Activated CD8-positive, alpha-beta T cell treated with anti-CD3 and anti-CD28 coated beads for 36 hours (primary cell): ENCODE results near the gene ADAM29. TPM values are rescaled to one million over a fixed set of nuclear protein-coding genes. Genes with fewer than 3 reads are reported as not detected.

ENCODE experiments used
- ATAC-seq: fragments of 200-7000 bp; cut with Tn5 transposase; one replicate; pipeline ENCODE4 v1.10.0; 2021; ENCODE audit warnings: mild to moderate bottlenecking, moderate library complexity
- CTCF ChIA-PET: fragments of 350-600 bp; sonication (Branson Sonifier 250); formaldehyde crosslinking; loops from one replicate; lab custom pipeline; 2021; ENCODE audit warnings: antibody characterized with exemption; lab: Charles Lee
- POLR2A ChIA-PET: fragments of 350-600 bp; sonication (Branson Sonifier 250); formaldehyde crosslinking; loops from one replicate; lab custom pipeline; 2021; ENCODE audit warnings: antibody characterized with exemption; lab: Charles Lee
- DNase-seq: peaks from one replicate; pipeline ENCODE4 v3.0.0-alpha.2; 2020
- H3K27ac Mint-ChIP-seq: one replicate; pipeline ENCODE4 v1.8.0; 2021; ENCODE audit warnings: mild to moderate bottlenecking, mixed read lengths
- H3K27me3 Mint-ChIP-seq: one replicate; pipeline ENCODE4 v1.8.0; 2021; ENCODE audit warnings: mixed read lengths
- H3K36me3 Mint-ChIP-seq: one replicate; pipeline ENCODE4 v1.8.0; 2021; ENCODE audit warnings: low read depth, mixed read lengths
- H3K4me1 Mint-ChIP-seq: one replicate; pipeline ENCODE4 v1.8.0; 2021; ENCODE audit warnings: low read depth, mixed read lengths
- H3K4me3 Mint-ChIP-seq: one replicate; pipeline ENCODE4 v1.8.0; 2021; ENCODE audit warnings: mild to moderate bottlenecking, moderate library complexity, mixed read lengths
- H3K9me3 Mint-ChIP-seq: one replicate; pipeline ENCODE4 v1.8.0; 2021; ENCODE audit warnings: mixed read lengths
- intact Hi-C: fragments of 100-400 bp; cut with micrococcal nuclease; formaldehyde crosslinking; loops from one replicate; pipeline ENCODE4 v1.10.0; 2022
- total RNA-seq, 2 experiments: library from RNA; stranded (reverse); gene quantifications; one replicate each; pipeline ENCODE4 v1.2.3, GENCODE V29; 2021
- TF ChIP-seq, protein P1 (sequence below): fragments of 200-600 bp; IDR thresholded peaks from one replicate; pipeline ENCODE4 v1.8.0; 2022; ENCODE audit warnings: antibody characterized with exemption, mild to moderate bottlenecking

The ADAM29 gene
- total RNA-seq, 2 experiments from 2014 or later, result not detected

DNA sequence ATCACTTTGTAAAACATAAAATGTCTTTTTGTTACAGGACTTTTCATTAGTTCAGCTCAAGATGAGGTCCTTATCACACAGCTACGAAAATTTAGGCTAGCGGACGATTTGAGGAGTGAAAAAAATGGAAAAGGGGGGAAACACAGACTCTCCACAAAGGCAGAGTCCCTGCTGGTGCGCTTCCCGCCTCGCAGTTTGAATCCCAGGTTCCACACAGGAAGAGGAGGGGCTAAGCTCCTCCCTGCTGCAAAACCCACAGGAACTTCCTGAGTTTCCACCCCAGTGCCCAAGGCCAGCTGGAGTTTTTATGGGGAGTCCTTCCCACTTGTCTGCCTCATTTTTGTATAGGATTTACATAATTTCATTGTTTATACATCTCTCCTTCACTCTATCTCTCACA is 11.2 kb downstream of the ADAM29 start:
- intact Hi-C loops, result no loop called here
- H3K27ac Mint-ChIP-seq, result no peak overlapping the region

DNA sequence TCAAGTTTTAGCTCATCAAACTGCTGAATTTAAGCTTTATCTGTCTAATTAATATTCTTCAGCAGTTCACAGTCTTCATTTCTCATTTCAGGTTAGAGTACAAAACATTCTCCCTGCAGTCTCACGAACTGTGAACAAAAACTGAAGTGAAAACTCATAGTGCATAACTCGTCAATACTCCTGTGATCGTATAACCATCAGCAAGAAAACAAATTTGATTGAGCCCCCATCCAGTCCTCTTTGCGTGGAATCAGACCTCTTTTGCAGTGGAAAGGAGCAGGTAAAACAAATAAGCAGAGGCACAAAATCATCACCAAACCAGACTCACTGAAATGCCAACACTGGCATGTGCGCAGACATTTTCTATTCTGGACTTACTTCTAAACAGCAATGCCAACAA is 12.7 kb downstream of the ADAM29 start:
- Mint-ChIP-seq H3K27ac (no peak overlapping the region), H3K9me3 (no peaks in the 10 kb centered on the region), H3K4me1 (no peaks in the 10 kb centered on the region), H3K36me3 (no peaks in the 10 kb centered on the region), H3K4me3 (no peak overlapping the region), H3K27me3 (no peaks in the 10 kb centered on the region)
- TF ChIP-seq, protein P1, sequence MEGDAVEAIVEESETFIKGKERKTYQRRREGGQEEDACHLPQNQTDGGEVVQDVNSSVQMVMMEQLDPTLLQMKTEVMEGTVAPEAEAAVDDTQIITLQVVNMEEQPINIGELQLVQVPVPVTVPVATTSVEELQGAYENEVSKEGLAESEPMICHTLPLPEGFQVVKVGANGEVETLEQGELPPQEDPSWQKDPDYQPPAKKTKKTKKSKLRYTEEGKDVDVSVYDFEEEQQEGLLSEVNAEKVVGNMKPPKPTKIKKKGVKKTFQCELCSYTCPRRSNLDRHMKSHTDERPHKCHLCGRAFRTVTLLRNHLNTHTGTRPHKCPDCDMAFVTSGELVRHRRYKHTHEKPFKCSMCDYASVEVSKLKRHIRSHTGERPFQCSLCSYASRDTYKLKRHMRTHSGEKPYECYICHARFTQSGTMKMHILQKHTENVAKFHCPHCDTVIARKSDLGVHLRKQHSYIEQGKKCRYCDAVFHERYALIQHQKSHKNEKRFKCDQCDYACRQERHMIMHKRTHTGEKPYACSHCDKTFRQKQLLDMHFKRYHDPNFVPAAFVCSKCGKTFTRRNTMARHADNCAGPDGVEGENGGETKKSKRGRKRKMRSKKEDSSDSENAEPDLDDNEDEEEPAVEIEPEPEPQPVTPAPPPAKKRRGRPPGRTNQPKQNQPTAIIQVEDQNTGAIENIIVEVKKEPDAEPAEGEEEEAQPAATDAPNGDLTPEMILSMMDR, result no peak
- POLR2A ChIA-PET, result no interaction called here
- DNase-seq (no peak), ATAC-seq (no peak)
- intact Hi-C loops, result no loop called here
- CTCF ChIA-PET, result no interaction called here

More for the DNA sequence above, 11.2 kb downstream of the ADAM29 start:
- ATAC-seq, result no peak
- ChIA-PET POLR2A (interaction anchor here (0.5 kb wide), 1 partner anchor 15 kb away, joined by 3 read pairs; no protein-coding TSS in a partner anchor), CTCF (no interaction called here)
- Mint-ChIP-seq H3K4me1 (no peaks in the 10 kb centered on the region), H3K4me3 (no peak overlapping the region), H3K27me3 (no peaks in the 10 kb centered on the region), H3K9me3 (no peaks in the 10 kb centered on the region), H3K36me3 (no peaks in the 10 kb centered on the region)
- no peak for DNase-seq
- TF ChIP-seq, protein P1, result no peak

DNA sequence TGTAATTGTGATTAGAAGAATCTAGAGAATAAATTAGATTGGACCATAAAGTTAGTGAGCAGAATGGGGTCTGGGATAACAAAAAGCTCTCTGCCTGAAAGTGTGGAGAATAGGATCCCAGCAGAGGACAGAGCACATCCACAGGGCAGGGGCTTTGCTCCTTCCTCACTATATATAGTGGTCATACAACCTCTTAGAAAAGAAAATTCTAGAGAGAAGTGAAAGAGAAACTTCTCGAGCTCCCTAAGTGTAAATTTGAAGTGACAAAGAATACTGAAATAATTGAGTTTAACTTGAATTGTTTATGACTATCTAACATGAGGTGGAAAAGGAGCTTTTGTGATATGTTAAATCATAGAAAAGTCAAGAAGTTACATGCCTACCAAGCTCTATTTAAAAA is 14.9 kb downstream of the ADAM29 start:
- ChIA-PET POLR2A (no interaction called here), CTCF (no interaction called here)
- intact Hi-C loops, result no loop called here
- DNase-seq (no peak), ATAC-seq (no peak)
- H3K9me3 Mint-ChIP-seq, result no peaks in the 10 kb centered on the region
- no peak overlapping the region for H3K4me3 Mint-ChIP-seq
- H3K27ac Mint-ChIP-seq, result no peak overlapping the region
- H3K36me3 Mint-ChIP-seq, result no peaks in the 10 kb centered on the region
- no peaks in the 10 kb centered on the region for H3K27me3 Mint-ChIP-seq
- no peaks in the 10 kb centered on the region for H3K4me1 Mint-ChIP-seq
- TF ChIP-seq, protein P1, result no peak

- Mint-ChIP-seq H3K27me3 (no peaks in the 10 kb centered on the region), H3K36me3 (no peaks in the 10 kb centered on the region), H3K27ac (no peak overlapping the region), H3K9me3 (no peaks in the 10 kb centered on the region), H3K4me3 (no peak overlapping the region), H3K4me1 (no peaks in the 10 kb centered on the region)
- DNase-seq (no peak), ATAC-seq (no peak)
- TF ChIP-seq, protein P1, result no peak
- intact Hi-C loops, result no loop called here
- CTCF ChIA-PET, result no interaction called here
- POLR2A ChIA-PET, result no interaction called here
These were observed 16.2 kb downstream of the ADAM29 start for GRCh38 chr4:174934360-174934759.

GRCh38 chr4:174935607-174936006 is 17.4 kb downstream of the ADAM29 start:
- no peaks in the 10 kb centered on the region for H3K4me1 Mint-ChIP-seq
- DNase-seq, result no peak
- H3K4me3 Mint-ChIP-seq, result no peak overlapping the region
- POLR2A ChIA-PET, result no interaction called here
- H3K9me3 Mint-ChIP-seq, result no peaks in the 10 kb centered on the region
- CTCF ChIA-PET, result no interaction called here
- no peak overlapping the region for H3K27ac Mint-ChIP-seq
- TF ChIP-seq, protein P1, result no peak
- H3K27me3 Mint-ChIP-seq, result no peaks in the 10 kb centered on the region
- no peaks in the 10 kb centered on the region for H3K36me3 Mint-ChIP-seq
- ATAC-seq, result no peak
- intact Hi-C loops, result no loop called here
